NCI-H82 treated with DMSO at 0.1 percent for 48 hours (cell line): ENCODE results near the gene ARMH4.
"Not testable (repeated sequence)": the region's sequence is repeated elsewhere in the genome, so short reads cannot be mapped to it uniquely, and the experiment has no call there.

ENCODE experiments used
- DNase-seq: peaks from one replicate; lab custom pipeline; 2025; ENCODE audit not compliant: unreplicated experiment; lab: John Stamatoyannopoulos, UW

ARMH4 gene

GRCh38 chr14:58149196-58149595 is 2.8 kb downstream of the ARMH4 start:
- DNase-seq, result no peak

- no peak for DNase-seq
Measured at GRCh38 chr14:58146399-58146798, 5.6 kb downstream of the ARMH4 start.

DNA sequence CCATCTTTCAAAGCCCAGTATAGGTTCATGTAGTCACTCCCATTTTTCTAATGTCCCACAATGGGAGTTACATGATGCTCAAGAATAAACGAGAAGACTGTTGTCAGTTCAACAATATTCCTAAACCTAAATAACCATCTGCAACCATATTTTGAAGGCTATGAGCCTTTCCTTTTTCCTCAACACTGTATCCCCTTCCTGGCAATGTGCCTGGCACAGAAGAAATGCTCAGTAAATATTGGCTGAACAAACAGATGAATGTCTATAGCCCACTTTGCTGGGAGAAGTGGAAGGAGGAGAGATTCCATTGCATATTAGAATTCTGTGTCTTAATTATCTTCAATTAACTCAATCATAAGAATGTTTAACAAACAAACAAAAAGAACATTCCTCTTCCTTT is 6.1 kb downstream of the ARMH4 start:
- no peak for DNase-seq

DNA sequence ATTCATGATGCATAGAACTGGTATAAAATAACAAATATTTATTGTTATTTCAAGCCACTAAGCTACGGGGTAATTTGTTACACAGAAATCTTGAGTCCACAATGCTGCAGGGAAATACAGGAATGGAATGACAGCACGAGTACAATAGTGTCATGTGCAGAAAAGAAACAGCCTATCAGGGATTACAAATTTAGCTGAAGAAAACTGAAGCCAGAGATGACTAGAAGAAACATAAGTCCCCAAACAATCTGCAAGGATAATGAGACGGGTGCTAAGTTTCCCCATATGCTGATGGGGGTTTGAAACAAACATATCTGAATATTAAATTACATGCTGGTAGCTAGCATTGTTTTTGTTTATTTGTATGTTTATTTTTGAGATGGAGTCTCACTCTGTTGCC is 8.9 kb downstream of the ARMH4 start:
- no peak for DNase-seq

DNA sequence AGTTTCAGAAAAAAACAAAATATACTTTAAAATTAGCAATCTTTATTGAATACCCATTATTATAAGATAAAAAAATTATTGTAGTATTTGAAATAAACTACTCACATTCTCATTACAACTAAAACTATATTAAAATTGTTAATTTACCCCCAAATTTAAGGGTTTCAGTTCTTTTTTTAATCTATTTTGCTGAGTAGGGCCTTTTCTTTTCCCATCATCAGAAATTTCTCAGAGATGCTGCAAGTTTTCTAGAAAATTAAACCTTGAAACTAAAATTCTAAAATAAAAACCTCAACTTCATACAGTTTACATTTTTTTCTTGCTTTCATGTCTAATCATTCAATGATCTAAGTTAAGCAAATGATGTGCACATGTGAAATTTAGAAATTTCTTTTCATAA is 10.1 kb downstream of the ARMH4 start:
- no peak for DNase-seq

DNA sequence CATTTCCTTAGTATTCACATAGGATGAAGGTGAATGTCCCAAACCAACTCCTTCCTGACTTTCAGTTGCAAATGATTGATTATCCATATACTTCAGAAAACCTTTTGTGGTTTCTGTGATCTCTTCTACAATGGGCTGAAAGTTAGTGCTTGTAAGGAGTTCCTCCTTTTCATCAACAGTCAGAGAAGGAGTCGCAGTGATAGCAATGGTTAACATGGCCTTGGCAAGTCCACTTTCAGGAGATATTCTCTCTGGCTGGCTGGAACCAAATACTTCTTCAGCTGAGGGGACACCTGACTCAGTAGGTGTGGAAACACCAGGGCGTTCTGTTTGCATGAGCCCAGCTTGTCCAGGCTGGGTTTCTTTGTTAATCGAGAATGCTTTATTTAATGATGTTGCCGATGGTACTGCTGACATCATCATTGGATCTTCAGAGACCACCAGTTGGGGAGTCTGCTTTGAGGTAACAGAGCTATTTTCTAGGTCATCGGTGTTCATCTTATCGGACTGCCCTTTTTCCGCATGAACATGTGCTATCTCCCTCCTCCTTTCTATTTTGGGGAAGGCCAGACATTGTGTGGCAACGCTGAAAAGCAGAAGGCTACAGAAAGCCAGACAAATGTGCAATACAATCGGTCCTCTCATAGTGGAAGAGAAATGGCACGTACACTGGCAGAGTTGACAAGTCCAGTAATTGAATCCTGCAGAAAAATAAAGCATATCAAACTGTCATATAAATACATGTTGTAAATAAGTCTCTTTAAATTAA is 13.1 kb downstream of the ARMH4 start:
- DNase-seq, result no peak

DNA sequence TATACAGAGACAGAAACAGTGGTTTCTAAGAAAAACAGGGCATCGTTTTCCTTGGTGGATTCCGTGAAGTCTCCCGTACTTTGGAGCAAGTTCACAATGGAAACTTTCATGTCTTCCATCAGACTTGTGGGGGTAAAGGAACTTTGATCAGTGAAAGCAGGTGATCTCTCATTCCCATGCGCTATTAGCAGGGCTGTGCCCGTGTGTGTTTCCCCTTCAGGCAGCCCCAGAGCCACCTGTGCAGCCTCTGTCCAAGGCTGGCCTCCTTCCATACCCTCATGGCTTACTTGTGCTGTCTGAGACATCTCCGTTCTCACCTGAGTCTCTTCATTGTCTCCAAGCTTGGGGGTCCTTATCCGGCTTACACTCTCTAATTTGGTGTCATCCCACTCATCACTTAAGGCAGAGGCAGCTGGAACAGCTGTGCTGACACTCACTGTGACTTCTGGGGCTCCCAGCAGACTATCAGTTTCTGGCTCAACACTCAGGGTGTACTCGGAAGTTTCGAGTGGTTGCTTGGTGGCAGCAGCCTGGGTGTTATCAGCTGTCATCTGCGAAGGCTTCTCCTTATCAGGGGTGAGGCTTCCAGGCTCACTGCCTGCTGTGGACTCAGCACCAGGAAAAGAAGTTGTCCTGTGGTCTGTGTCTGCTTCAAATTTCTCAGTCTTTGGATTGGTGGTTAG is 13.8 kb downstream of the ARMH4 start:
- DNase-seq, result no peak

DNA sequence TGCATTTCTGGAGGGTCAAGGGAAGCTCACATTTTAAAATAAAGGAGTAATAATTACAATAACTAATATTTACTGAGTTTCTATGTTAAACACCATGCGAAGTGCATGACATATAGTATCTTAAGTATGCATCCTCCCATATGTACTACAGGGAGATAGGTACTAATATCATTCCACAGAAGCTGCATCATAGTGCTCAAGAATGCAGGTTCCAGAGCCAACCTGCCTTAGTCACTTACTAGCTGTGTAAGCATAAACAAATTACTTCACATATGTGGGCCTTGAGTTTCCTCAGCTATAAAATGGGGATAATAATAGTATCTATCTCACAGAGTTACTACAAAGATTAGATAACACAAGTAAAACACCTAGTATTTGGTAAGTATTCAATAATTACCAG is 18.3 kb downstream of the ARMH4 start:
- DNase-seq, result no peak

- no peak for DNase-seq
Measured at GRCh38 chr14:58131386-58131785, 20.6 kb downstream of the ARMH4 start.

GRCh38 chr14:58130116-58130782 is 21.8 kb downstream of the ARMH4 start:
- no peak for DNase-seq

DNA sequence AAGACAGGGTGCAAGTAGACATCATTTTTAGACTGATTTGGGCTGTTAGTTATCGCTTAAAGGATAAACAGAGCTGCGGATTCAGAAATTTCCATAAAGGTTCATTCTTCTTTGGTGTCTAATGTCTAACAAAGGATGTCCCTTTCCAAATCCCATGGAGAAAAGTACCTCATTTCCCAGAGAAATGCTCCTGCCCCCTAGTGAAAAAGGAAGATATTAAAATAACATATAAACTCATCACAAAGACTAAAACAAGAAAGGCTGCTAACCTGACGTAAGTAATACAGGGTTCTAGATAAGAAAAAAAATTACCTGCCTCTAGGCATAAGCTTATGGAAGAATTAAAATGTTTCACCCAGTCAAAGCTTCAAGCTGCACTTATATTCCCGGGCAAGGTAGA is 22.8 kb downstream of the ARMH4 start:
- DNase-seq, result no peak

- no peak for DNase-seq
Measured at GRCh38 chr14:58128416-58128815, 23.6 kb downstream of the ARMH4 start.

- not testable (repeated sequence) for DNase-seq
Measured at GRCh38 chr14:58122546-58122945, 29.5 kb downstream of the ARMH4 start.

GRCh38 chr14:58121530-58122186 is 30.4 kb downstream of the ARMH4 start:
- DNase-seq, result no peak

- no peak for DNase-seq
Measured at GRCh38 chr14:58119381-58119780, 32.6 kb downstream of the ARMH4 start.

DNA sequence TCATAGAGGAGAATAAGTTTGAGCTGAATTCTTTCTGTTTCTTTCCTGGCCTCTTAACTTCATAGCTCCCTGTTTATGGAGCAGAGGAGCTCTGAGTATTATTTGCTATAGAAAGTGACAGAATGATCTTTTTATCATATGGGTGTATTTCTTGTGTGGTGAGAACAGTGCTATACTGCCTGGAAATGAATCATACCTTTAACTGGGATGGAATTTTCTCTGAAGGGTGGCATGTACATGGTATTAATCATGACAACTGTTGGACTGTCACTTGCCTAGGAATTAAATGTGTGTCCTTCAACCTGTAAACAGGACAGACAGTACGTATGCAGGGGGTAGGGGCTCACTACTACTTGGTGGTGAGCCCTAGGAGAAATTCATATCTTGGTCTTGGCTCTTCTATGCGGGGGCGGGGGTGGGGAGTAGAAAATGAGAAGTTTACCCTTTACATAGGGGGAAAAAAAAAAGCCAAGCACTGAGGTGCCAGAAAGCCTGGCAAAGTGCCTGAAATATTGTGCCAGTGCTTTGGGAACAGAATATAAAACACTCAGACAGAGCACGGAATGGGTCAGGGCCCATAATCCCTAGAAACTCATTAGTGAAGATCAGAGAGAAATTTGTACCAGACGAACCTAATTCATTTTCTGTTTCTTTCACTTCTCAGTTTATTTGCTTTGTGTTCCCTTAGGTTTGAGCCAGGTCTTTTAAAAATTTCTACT is 33.8 kb downstream of the ARMH4 start:
- no peak for DNase-seq

DNA sequence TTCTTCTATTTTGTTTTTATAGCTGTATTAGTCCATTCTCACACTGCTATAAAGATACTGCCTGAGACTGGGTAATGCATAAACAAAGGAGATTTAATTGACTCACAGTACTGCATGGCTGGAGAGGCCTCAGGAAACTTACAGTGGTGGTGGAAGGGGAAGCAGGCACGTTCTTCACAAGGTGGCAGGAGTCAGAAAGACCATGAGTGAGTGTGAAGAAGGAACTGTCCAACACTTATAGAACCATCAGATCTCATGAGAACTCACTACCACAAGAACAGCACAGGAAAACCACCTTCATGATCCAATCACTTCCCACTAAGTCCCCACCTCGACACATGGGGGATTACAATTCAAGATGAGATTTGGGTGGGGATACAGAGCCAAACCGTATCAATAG is 42.3 kb downstream of the ARMH4 start:
- DNase-seq, result peak; percentile 85

- no peak for DNase-seq
Measured at GRCh38 chr14:58108717-58109116, 43.3 kb downstream of the ARMH4 start.

DNA sequence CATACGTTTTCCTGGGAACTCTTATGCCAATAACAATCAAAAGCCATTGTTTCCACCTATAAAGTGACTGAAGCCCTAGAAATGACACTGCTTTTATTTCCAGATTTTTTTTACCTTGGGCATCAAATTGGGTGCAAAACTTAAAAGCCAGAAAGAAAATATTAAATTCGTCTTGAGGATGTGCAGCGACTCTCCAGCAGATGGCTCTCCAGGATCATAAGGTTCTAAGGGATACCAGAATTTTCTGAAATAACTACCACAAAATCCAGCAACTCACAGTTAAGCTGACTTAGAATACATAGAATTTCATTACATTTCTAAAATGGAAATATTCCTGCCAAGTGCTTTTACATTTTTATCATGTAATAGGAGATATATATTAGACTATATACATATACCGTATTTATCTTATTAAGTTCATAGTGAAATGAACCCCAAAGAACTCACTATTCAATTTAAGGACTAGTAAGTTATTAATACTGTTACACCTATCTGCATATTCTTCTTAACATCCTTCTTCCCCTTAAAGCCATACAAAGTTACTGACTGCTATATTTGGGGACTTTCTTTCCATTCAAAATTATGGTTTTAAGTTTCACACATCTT is 44.0 kb downstream of the ARMH4 start:
- peak; percentile 96 for DNase-seq

DNA sequence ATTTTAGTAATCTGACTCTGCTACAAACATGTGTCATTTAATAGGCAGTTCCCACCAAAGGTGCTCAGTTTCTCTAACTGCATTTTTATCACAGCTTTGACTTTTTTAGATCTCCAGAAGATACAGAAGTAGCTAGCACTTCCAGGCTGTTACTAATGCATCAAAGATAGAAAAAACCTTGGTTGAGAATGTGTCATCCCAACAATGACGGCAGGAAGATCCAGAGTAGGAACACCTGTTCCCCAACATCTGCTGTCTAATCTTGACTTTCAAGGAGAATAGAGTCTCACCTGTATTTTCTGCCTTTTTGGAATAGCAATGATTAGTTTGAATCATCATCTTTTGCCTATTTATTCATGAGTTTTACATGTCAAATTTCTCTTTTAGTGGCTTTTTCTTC is 45.0 kb downstream of the ARMH4 start:
- no peak for DNase-seq

DNA sequence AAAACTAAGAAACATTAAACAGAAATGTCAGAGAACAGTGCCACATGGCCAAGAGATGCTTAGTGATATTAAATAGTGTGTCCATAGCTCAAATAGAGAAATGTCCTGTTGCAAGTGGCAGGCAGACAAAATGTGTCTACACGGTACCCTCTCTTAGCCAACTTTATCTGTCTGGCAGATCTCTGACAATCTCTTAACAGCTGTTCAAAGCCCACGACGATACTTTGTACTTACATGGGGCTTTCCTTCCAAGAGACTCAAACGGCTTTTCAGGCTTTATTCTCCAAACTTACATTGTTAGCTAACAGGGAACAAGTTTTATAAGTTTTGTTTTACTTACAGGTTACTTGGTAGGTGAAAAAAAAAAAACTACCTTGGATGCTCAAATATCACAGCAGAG is 45.6 kb downstream of the ARMH4 start:
- no peak for DNase-seq
